Memory B cell (primary cell): ENCODE results near the gene ULK4.
"Not testable (repeated sequence)": the region's sequence is repeated elsewhere in the genome, so short reads cannot be mapped to it uniquely, and the experiment has no call there.

Source experiments
- ATAC-seq: fragments of 150-1000 bp; cut with Tn5 transposase; 2 replicates; pipeline ENCODE4 v1.10.0; 2021; ENCODE audit warnings: low read depth, mild to moderate bottlenecking, moderate library complexity
- DNase-seq, 2 donors: peaks; one replicate each; pipeline ENCODE4 v3.0.0; 2022; ENCODE audit warnings: low spot score in 2 of 2
- H3K27ac Mint-ChIP-seq: one replicate; pipeline ENCODE4 v1.8.0; 2022; ENCODE audit warnings: mild to moderate bottlenecking, moderate library complexity, mixed read lengths
- H3K27me3 Mint-ChIP-seq: one replicate; pipeline ENCODE4 v1.8.0; 2022; ENCODE audit warnings: mixed read lengths
- H3K36me3 Mint-ChIP-seq: one replicate; pipeline ENCODE4 v1.8.0; 2022; ENCODE audit warnings: mild to moderate bottlenecking, mixed read lengths
- H3K4me1 Mint-ChIP-seq: one replicate; pipeline ENCODE4 v1.8.0; 2022; ENCODE audit warnings: mixed read lengths
- H3K4me3 Mint-ChIP-seq: one replicate; pipeline ENCODE4 v1.8.0; 2022; ENCODE audit warnings: mild to moderate bottlenecking, moderate library complexity, mixed read lengths
- H3K9me3 Mint-ChIP-seq: one replicate; pipeline ENCODE4 v1.8.0; 2022; ENCODE audit warnings: mixed read lengths

ULK4 gene

GRCh38 chr3:41485484-41485883, 476.4 kb downstream of the ULK4 start:
- Mint-ChIP-seq H3K9me3 (peaks cover 1% of the 10 kb centered on the region), H3K4me3 (no peak overlapping the region), H3K27me3 (no peaks in the 10 kb centered on the region), H3K4me1 (peaks cover 7% of the 10 kb centered on the region), H3K36me3 (peaks cover 4% of the 10 kb centered on the region), H3K27ac (no peak overlapping the region)
- DNase-seq (no peak), ATAC-seq (no peak)

GRCh38 chr3:41482134-41482533, 479.8 kb downstream of the ULK4 start:
- H3K27ac Mint-ChIP-seq: no peak overlapping the region
- DNase-seq: no peak
- peaks cover 3% of the 10 kb centered on the region for H3K9me3 Mint-ChIP-seq
- ATAC-seq: no peak
- H3K27me3 Mint-ChIP-seq: no peaks in the 10 kb centered on the region
- peaks cover 7% of the 10 kb centered on the region for H3K4me1 Mint-ChIP-seq
- no peak overlapping the region for H3K4me3 Mint-ChIP-seq
- H3K36me3 Mint-ChIP-seq: peaks cover 4% of the 10 kb centered on the region

GRCh38 chr3:41478278-41478677, 483.6 kb downstream of the ULK4 start:
- Mint-ChIP-seq H3K9me3 (peaks cover 11% of the 10 kb centered on the region), H3K27ac (no peak overlapping the region), H3K4me3 (no peak overlapping the region), H3K36me3 (peaks cover 14% of the 10 kb centered on the region), H3K27me3 (no peaks in the 10 kb centered on the region), H3K4me1 (peaks cover 7% of the 10 kb centered on the region)
- DNase-seq (no peak), ATAC-seq (no peak)

DNA sequence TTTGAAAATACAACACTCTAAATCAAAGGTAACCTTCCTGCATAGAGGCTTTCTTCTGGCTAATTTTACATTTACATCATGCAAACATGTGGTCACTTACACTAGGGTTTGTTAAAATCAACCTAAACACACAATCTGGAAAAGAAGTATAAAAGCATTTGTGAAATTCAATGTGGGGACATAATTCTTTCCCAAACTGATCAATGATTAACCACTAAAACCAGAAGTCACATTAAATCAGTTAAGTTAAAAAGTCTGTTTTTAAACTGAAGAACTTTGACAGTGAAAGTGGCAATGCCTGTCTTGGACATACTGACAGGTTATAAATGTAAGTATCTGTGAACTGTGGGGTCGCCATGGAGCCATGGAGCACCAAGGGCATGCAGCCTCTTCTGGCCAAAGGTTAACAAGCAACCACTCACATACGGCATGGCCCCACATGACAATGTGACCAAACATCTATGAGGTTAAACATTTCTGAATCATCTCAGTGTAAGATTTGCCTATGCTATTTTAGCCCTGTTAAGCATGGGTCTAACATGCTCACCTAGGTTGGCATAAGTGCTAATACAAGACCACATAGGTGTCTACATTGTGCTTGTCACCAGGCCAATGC, 484.4 kb downstream of the ULK4 start:
- ATAC-seq (no peak), DNase-seq (no peak)
- no peaks in the 10 kb centered on the region for H3K27me3 Mint-ChIP-seq
- H3K9me3 Mint-ChIP-seq: peaks cover 11% of the 10 kb centered on the region
- H3K4me3 Mint-ChIP-seq: no peak overlapping the region
- H3K36me3 Mint-ChIP-seq: peaks cover 16% of the 10 kb centered on the region
- H3K4me1 Mint-ChIP-seq: peaks cover 1% of the 10 kb centered on the region
- no peak overlapping the region for H3K27ac Mint-ChIP-seq

- H3K27me3 Mint-ChIP-seq: no peaks in the 10 kb centered on the region
- peaks cover 23% of the 10 kb centered on the region for H3K36me3 Mint-ChIP-seq
- no peak for ATAC-seq
These were observed 492.8 kb downstream of the ULK4 start for GRCh38 chr3:41469083-41469482.

DNA sequence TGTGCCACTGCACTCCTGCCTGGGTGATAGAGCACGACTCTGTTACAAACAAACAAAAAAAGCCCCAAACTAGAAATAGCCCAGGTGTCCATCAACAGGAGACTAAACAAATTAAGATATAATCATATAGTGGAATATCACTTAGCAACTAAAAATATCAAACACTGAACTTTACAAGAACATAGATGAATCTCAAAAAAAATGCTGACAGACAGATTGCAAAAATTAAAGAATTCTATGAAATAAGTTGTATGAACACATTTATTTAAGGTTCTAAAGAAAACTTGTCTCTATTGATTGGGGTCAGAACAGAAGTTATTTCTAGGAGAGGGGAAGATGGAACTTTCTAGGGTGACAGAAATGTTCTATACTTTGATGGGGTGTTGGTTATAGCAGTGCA, 494.4 kb downstream of the ULK4 start:
- no peak for ATAC-seq
- DNase-seq: no peak
- no peaks in the 10 kb centered on the region for H3K27me3 Mint-ChIP-seq
- no peaks in the 10 kb centered on the region for H3K4me1 Mint-ChIP-seq
- H3K4me3 Mint-ChIP-seq: no peak overlapping the region
- H3K36me3 Mint-ChIP-seq: peaks cover 23% of the 10 kb centered on the region
- H3K9me3 Mint-ChIP-seq: peaks cover 15% of the 10 kb centered on the region
- H3K27ac Mint-ChIP-seq: no peak overlapping the region

More at GRCh38 chr3:41469083-41469482, 492.8 kb downstream of the ULK4 start:
- H3K27ac Mint-ChIP-seq: no peak overlapping the region
- H3K4me3 Mint-ChIP-seq: no peak overlapping the region
- H3K9me3 Mint-ChIP-seq: peaks cover 17% of the 10 kb centered on the region
- H3K4me1 Mint-ChIP-seq: no peaks in the 10 kb centered on the region
- no peak for DNase-seq

- no peak overlapping the region for H3K27ac Mint-ChIP-seq
- peaks cover 15% of the 10 kb centered on the region for H3K36me3 Mint-ChIP-seq
- peaks cover 8% of the 10 kb centered on the region for H3K9me3 Mint-ChIP-seq
- H3K4me1 Mint-ChIP-seq: no peaks in the 10 kb centered on the region
- no peak overlapping the region for H3K4me3 Mint-ChIP-seq
- ATAC-seq: no peak
- H3K27me3 Mint-ChIP-seq: no peaks in the 10 kb centered on the region
- DNase-seq: no peak
These were observed 497.0 kb downstream of the ULK4 start for GRCh38 chr3:41464858-41465257.

- Mint-ChIP-seq H3K4me1 (no peaks in the 10 kb centered on the region), H3K4me3 (no peak overlapping the region), H3K27me3 (no peaks in the 10 kb centered on the region), H3K27ac (no peak overlapping the region), H3K9me3 (peaks cover 5% of the 10 kb centered on the region), H3K36me3 (peaks cover 16% of the 10 kb centered on the region)
- DNase-seq (no peak), ATAC-seq (no peak)
These were observed 497.5 kb downstream of the ULK4 start for GRCh38 chr3:41464401-41464800.

DNA sequence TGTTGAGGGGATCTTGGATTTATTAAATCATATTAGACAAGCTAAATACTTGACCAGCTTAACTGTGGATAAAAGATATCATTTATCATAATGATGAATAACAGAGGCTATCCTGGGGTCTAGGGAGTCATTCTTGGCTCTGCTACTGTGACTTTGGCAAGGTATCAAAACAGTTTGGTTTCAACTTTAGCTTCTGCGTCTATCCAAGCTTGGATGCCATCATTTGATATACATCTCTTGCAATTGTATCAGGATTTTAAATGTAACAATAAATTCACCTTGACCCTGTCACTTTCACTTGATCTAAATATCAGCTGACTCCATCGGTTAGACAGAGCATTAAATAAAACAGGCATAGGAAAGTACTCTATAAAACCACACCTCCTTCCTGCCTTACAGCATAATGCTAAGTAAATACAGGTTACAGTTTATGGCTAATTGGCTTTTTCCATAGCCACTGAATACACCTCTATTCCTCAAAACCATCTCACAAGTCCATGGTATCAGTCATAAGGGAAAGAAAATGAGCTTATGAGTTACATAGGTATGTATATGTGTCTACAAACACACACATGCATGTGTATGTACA, 499.7 kb downstream of the ULK4 start:
- peaks cover 16% of the 10 kb centered on the region for H3K36me3 Mint-ChIP-seq
- no peaks in the 10 kb centered on the region for H3K4me1 Mint-ChIP-seq
- no peak overlapping the region for H3K4me3 Mint-ChIP-seq
- H3K27ac Mint-ChIP-seq: no peak overlapping the region
- no peak for ATAC-seq
- no peaks in the 10 kb centered on the region for H3K9me3 Mint-ChIP-seq
- DNase-seq: no peak
- no peaks in the 10 kb centered on the region for H3K27me3 Mint-ChIP-seq

- no peak for ATAC-seq
- no peak overlapping the region for H3K4me3 Mint-ChIP-seq
These were observed 501.2 kb downstream of the ULK4 start for GRCh38 chr3:41460736-41461135.

GRCh38 chr3:41457176-41457575, 504.7 kb downstream of the ULK4 start:
- ATAC-seq: no peak
- peaks cover 19% of the 10 kb centered on the region for H3K36me3 Mint-ChIP-seq
- no peak for DNase-seq
- H3K27me3 Mint-ChIP-seq: no peaks in the 10 kb centered on the region
- no peaks in the 10 kb centered on the region for H3K4me1 Mint-ChIP-seq
- H3K9me3 Mint-ChIP-seq: no peaks in the 10 kb centered on the region
- no peak overlapping the region for H3K4me3 Mint-ChIP-seq
- no peak overlapping the region for H3K27ac Mint-ChIP-seq

More at GRCh38 chr3:41460736-41461135, 501.2 kb downstream of the ULK4 start:
- Mint-ChIP-seq H3K27ac (no peak overlapping the region), H3K9me3 (no peaks in the 10 kb centered on the region), H3K4me1 (no peaks in the 10 kb centered on the region), H3K36me3 (peaks cover 16% of the 10 kb centered on the region), H3K27me3 (no peaks in the 10 kb centered on the region)
- DNase-seq: no peak

DNA sequence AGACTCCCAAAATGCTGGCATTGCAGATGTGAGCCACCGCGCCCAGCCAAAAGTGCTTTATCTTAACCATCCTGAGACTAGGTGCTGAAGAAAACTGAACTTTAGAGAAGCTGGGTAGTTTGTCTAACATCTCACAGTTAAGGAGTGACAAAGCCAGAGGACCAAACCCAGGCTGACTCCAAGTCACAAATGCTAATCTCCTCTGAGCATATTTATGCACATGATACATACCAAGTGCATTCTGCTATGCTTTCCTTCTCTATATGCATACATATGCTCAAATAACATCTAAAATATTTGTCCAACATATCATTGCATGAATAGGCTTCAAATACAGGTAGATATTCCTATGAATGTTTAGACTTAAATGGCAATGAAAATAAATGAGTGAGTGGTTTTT, 505.7 kb downstream of the ULK4 start:
- Mint-ChIP-seq H3K4me1 (no peaks in the 10 kb centered on the region), H3K4me3 (no peak overlapping the region), H3K36me3 (peaks cover 20% of the 10 kb centered on the region), H3K9me3 (no peaks in the 10 kb centered on the region), H3K27me3 (no peaks in the 10 kb centered on the region), H3K27ac (no peak overlapping the region)
- DNase-seq (no peak), ATAC-seq (no peak)

- not testable (repeated sequence) for H3K27ac Mint-ChIP-seq, ATAC-seq, H3K4me1 Mint-ChIP-seq, H3K27me3 Mint-ChIP-seq, H3K9me3 Mint-ChIP-seq, DNase-seq, H3K4me3 Mint-ChIP-seq
- peaks cover 16% of the 10 kb centered on the region for H3K36me3 Mint-ChIP-seq
These were observed 508.3 kb downstream of the ULK4 start for GRCh38 chr3:41453618-41454017.

- DNase-seq: no peak
- Mint-ChIP-seq H3K4me3 (no peak overlapping the region), H3K36me3 (peaks cover 19% of the 10 kb centered on the region), H3K27ac (no peak overlapping the region), H3K27me3 (no peaks in the 10 kb centered on the region), H3K4me1 (no peaks in the 10 kb centered on the region), H3K9me3 (peaks cover 1% of the 10 kb centered on the region)
- no peak for ATAC-seq
These were observed 511.3 kb downstream of the ULK4 start for GRCh38 chr3:41450416-41451231.
